GM06990 (cell line): ENCODE results near the gene SLC3A2.

Source experiments
- DNase-seq: peaks from one replicate; pipeline ENCODE4 v3.0.0-alpha.2; 2011; ENCODE audit not compliant: insufficient read length; ENCODE audit errors: extremely low read depth
- H3K27me3 ChIP-seq: replicated peaks from 2 replicates; pipeline ENCODE4 v1.6.0; 2011; ENCODE audit warnings: low read length; ENCODE audit not compliant: control insufficient read depth, insufficient read depth
- H3K36me3 ChIP-seq: 2 replicates; pipeline ENCODE4 v1.5.1; 2011; ENCODE audit warnings: low read length; ENCODE audit not compliant: control insufficient read depth, insufficient read depth
- H3K4me3 ChIP-seq: replicated peaks from 2 replicates; pipeline ENCODE4 v1.5.1; 2011; ENCODE audit warnings: low read depth, mild to moderate bottlenecking, control low read depth, low read length
- TF ChIP-seq, protein P1 (sequence below): IDR thresholded peaks from 2 replicates; pipeline ENCODE4 v1.5.1; 2011; ENCODE audit warnings: low read length, control low read depth, mild to moderate bottlenecking, inconsistent platforms; ENCODE audit not compliant: insufficient read depth, poor library complexity, severe bottlenecking

SLC3A2 gene

DNA sequence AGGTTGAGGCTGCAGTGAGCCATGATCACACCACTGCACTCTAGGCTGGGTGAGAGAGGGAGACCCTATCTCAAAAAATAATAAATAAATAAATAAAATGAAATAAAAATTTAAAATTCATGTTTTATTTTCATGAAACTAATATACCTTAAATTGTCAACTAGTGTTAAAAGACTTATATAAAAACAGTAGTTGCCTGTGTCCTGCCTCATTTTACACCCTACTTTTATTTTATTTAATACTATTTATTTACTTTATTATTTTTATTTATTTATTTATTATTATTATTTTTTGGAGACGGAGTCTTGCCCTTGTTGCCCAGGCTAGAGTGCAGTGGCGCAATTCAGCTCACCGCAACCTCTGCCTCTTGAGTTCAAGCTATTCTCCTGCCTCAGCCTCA is 36.5 kb upstream of the SLC3A2 start:
- no peak for DNase-seq
- H3K4me3 ChIP-seq, result no peak overlapping the region
- no peaks in the 10 kb centered on the region for H3K36me3 ChIP-seq

DNA sequence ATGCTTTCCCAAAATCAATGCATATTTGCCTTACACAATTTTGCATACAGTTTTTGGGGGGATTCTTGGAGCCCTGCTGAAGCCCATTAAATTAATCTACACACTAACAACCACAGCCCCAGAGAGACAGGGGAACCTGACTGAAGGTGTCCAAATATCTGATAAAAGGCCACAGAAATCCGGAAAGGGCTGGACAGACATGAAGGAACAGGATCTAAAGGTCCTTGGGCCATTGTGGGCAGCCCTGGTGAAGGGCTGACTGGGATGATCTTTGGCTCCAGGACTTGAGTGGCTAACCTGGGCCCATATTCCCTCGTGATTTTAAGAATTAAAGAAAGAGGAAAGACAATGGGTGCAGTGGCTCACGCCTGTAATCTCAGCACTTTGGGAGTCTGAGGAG is 34.5 kb upstream of the SLC3A2 start:
- no peak overlapping the region for H3K4me3 ChIP-seq
- no peaks in the 10 kb centered on the region for H3K36me3 ChIP-seq
- DNase-seq, result no peak
- H3K27me3 ChIP-seq, result no peaks in the 10 kb centered on the region
- TF ChIP-seq, protein P1, sequence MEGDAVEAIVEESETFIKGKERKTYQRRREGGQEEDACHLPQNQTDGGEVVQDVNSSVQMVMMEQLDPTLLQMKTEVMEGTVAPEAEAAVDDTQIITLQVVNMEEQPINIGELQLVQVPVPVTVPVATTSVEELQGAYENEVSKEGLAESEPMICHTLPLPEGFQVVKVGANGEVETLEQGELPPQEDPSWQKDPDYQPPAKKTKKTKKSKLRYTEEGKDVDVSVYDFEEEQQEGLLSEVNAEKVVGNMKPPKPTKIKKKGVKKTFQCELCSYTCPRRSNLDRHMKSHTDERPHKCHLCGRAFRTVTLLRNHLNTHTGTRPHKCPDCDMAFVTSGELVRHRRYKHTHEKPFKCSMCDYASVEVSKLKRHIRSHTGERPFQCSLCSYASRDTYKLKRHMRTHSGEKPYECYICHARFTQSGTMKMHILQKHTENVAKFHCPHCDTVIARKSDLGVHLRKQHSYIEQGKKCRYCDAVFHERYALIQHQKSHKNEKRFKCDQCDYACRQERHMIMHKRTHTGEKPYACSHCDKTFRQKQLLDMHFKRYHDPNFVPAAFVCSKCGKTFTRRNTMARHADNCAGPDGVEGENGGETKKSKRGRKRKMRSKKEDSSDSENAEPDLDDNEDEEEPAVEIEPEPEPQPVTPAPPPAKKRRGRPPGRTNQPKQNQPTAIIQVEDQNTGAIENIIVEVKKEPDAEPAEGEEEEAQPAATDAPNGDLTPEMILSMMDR, result no peak

More for the DNA sequence above, 36.5 kb upstream of the SLC3A2 start:
- H3K27me3 ChIP-seq, result no peaks in the 10 kb centered on the region
- TF ChIP-seq, protein P1, result no peak

DNA sequence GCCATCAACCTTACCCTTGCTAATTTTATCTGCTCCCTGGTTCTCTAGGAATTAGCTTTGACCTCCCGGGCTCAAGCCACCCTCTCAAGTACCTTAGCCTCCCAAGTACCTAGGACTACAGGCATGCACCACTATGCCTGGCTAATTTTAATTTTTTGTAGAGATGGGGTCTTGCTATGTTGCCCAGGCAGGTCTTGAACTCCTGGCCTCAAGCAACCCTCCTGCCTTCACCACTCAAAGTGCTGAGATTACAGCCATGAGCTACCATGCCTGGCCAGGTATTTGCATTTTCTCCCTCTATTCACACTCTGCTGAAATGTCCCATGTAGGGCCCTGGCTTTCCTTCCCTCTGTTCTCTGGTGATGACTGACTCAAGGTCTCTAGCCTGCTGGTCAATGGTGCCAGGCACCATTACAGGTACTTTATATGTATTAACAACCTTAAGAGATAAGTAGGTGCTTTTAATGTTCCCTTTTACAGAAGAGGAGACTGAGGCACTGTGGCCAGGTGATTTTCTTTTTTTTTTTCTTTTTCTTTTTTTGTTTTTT is 32.9 kb upstream of the SLC3A2 start:
- no peaks in the 10 kb centered on the region for H3K27me3 ChIP-seq
- H3K36me3 ChIP-seq, result peaks cover 12% of the 10 kb centered on the region
- TF ChIP-seq, protein P1, result no peak
- H3K4me3 ChIP-seq, result no peak overlapping the region
- no peak for DNase-seq

GRCh38 chr11:62850911-62851806 is 29.5 kb upstream of the SLC3A2 start:
- DNase-seq, result peak; percentile 47
- TF ChIP-seq, protein P1, result no peak
- no peak overlapping the region for H3K4me3 ChIP-seq
- H3K27me3 ChIP-seq, result no peaks in the 10 kb centered on the region
- peaks cover 21% of the 10 kb centered on the region for H3K36me3 ChIP-seq

- H3K36me3 ChIP-seq, result peaks cover 21% of the 10 kb centered on the region
- 0 out of 2 replicates have a peak overlapping the region, but pooled peaks have one; percentile 5 for H3K4me3 ChIP-seq
- H3K27me3 ChIP-seq, result no peaks in the 10 kb centered on the region
- DNase-seq, result no peak
- TF ChIP-seq, protein P1, result no peak
These were observed 28.7 kb upstream of the SLC3A2 start for GRCh38 chr11:62851807-62852522.
